Measurements from ENCODE around the gene MAFF. TPM values are rescaled to one million over a fixed set of nuclear protein-coding genes. Genes with fewer than 3 reads are reported as not detected.
"Not testable (repeated sequence)": the region's sequence is repeated elsewhere in the genome, so short reads cannot be mapped to it uniquely, and the experiment has no call there.

MAFF gene
- total and polyA plus RNA-seq, 8 donors = 7.0 to 17.1 (median 10.3) TPM

- ATAC-seq (no peak), DNase-seq (no peak)
- Histone ChIP-seq H3K4me3 (no peak overlapping the region), H3K4me1 (peaks cover 11 to 30% of the 10 kb centered on the region in 2 donors), H3K9me3 (no peaks in the 10 kb centered on the region), H3K27ac (peak overlapping the region in 1 of 2 donors; percentile 26), H3K36me3 (peaks cover 0 to 75% of the 10 kb centered on the region in 2 donors), H3K27me3 (no peaks in the 10 kb centered on the region)
- intact Hi-C loops (cut with DNase I) = no loop called here
- TF ChIP-seq CTCF (IDR thresholded peaks at IDR 0.05) = no peak
These were observed 31.6 kb downstream of the MAFF start for GRCh38 chr22:38233427-38233826.

- peak overlapping the region in 1 of 2 donors; percentile 26 for H3K27ac ChIP-seq
- peaks cover 14 to 30% of the 10 kb centered on the region in 2 donors for H3K4me1 ChIP-seq
- H3K9me3 ChIP-seq; intact Hi-C loops (cut with DNase I); H3K27me3 ChIP-seq; H3K4me3 ChIP-seq; ATAC-seq; DNase-seq: not testable (repeated sequence)
- H3K36me3 ChIP-seq = peaks cover 0 to 75% of the 10 kb centered on the region in 2 donors
These were observed 32.1 kb downstream of the MAFF start for GRCh38 chr22:38233856-38234255.

- Histone ChIP-seq H3K9me3 (no peaks in the 10 kb centered on the region), H3K27me3 (no peaks in the 10 kb centered on the region), H3K27ac (no peak overlapping the region), H3K36me3 (peaks cover 0 to 67% of the 10 kb centered on the region in 2 donors), H3K4me1 (peaks cover 16 to 36% of the 10 kb centered on the region in 2 donors), H3K4me3 (no peak overlapping the region)
- intact Hi-C loops (cut with DNase I) = no loop called here
- DNase-seq (no peak), ATAC-seq (no peak)
- no peak for TF ChIP-seq CTCF (IDR thresholded peaks at IDR 0.05)
These were observed 33.6 kb downstream of the MAFF start for GRCh38 chr22:38235240-38235850.

GRCh38 chr22:38236786-38237185, 35.0 kb downstream of the MAFF start:
- intact Hi-C loops (cut with DNase I) = no loop called here
- DNase-seq (peak in 1 of 4 donors; percentile 85), ATAC-seq (peak; percentile 27)
- Histone ChIP-seq H3K27ac (peak overlapping the region; percentile 7 to 33), H3K9me3 (no peaks in the 10 kb centered on the region), H3K4me3 (no peak overlapping the region), H3K4me1 (peaks cover 16 to 43% of the 10 kb centered on the region in 2 donors), H3K27me3 (no peaks in the 10 kb centered on the region), H3K36me3 (peaks cover 0 to 52% of the 10 kb centered on the region in 2 donors)
- TF ChIP-seq CTCF (IDR thresholded peaks at IDR 0.05) = no peak

GRCh38 chr22:38238519-38239071, 36.8 kb downstream of the MAFF start:
- DNase-seq (peak in 2 of 4 donors; percentile 69 to 81), ATAC-seq (peak; percentile 1)
- intact Hi-C loops (cut with DNase I) = no loop called here
- Histone ChIP-seq H3K36me3 (peaks cover 0 to 48% of the 10 kb centered on the region in 2 donors), H3K4me1 (peaks cover 27 to 54% of the 10 kb centered on the region in 2 donors), H3K27me3 (no peaks in the 10 kb centered on the region), H3K9me3 (no peaks in the 10 kb centered on the region), H3K4me3 (no peak overlapping the region), H3K27ac (peak overlapping the region; percentile 72 to 77)
- TF ChIP-seq CTCF (IDR thresholded peaks at IDR 0.05) = no peak

Data from left lung (tissue), 10 donors.